Effector memory CD8-positive, alpha-beta T cell (primary cell): ENCODE data around the gene SLC22A12.

Experiments
- ATAC-seq: fragments of 150-1000 bp; cut with Tn5 transposase; replicated peaks from 2 replicates; pipeline ENCODE4 v1.10.0; 2021; ENCODE audit warnings: mild to moderate bottlenecking, moderate library complexity
- DNase-seq, 3 experiments: peaks; one replicate each; pipeline ENCODE4 v3.0.0; 2021
- H3K27ac Mint-ChIP-seq, 2 donors: one replicate each; pipeline ENCODE4 v1.8.0; 2022; ENCODE audit warnings: mild to moderate bottlenecking in 2 of 2, mixed read lengths in 2 of 2, moderate library complexity in 2 of 2
- H3K27me3 Mint-ChIP-seq, 2 donors: one replicate each; pipeline ENCODE4 v1.8.0; 2022; ENCODE audit warnings: mixed read lengths in 2 of 2
- H3K36me3 Mint-ChIP-seq: one replicate; pipeline ENCODE4 v1.8.0; 2022; ENCODE audit warnings: mild to moderate bottlenecking, moderate library complexity, mixed read lengths; ENCODE audit not compliant: insufficient read depth
- H3K4me1 Mint-ChIP-seq, 2 donors: one replicate each; pipeline ENCODE4 v1.8.0; 2022; ENCODE audit warnings: low read depth in 2 of 2, mixed read lengths in 2 of 2
- H3K4me3 Mint-ChIP-seq, 2 donors: one replicate each; pipeline ENCODE4 v1.8.0; 2022; ENCODE audit warnings: mild to moderate bottlenecking in 2 of 2, mixed read lengths in 2 of 2, moderate library complexity in 2 of 2
- H3K9me3 Mint-ChIP-seq, 2 donors: one replicate each; pipeline ENCODE4 v1.8.0; 2022; ENCODE audit warnings: mixed read lengths in 2 of 2

Gene SLC22A12

DNA sequence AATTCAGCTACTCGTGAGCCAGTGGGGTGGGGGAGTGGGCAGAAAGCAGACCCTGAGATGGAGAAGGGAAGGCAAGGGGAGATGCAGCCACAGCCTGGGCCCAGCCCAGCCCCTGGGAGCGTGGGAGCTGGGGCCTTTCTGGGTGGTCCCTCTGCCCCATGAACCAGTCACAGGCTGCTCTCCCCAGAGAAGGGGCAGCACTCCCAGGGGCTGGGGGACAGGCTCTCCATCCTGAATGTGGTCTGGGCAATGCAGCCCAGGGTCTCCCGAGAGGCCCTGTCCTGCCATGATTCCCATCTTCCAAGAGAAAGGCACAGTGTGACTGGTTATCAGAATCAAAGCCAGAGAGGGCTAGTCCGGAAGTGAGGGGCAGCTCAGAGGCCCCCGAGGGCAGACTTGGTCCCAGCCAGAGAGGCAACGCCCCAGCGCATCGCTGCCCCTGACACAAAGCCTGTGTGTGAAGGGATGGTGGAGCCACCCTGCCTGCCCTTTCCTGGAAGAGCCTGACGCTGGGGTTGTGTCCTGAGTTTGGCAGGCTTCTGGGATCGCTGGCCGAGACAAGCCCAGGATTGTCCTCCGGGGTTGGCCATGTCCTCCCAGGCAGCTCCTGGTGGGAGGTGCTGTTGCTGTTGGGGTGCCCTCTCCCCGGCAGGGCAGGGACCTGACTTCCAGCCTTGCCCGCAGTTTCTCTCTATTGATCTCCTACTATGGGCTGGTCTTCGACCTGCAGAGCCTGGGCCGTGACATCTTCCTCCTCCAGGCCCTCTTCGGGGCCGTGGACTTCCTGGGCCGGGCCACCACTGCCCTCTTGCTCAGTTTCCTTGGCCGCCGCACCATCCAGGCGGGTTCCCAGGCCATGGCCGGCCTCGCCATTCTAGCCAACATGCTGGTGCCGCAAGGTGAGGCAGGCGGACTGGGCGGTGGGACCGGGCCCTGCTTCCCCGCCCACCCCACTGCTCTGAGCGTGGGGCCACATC is 23.8 kb upstream of the SLC22A12 start:
- no peak for DNase-seq
- ATAC-seq: no peak
- peaks cover 0 to 3% of the 10 kb centered on the region in 2 donors for H3K4me1 Mint-ChIP-seq
- H3K36me3 Mint-ChIP-seq: no peaks in the 10 kb centered on the region
- H3K4me3 Mint-ChIP-seq: no peak overlapping the region
- H3K27ac Mint-ChIP-seq: no peak overlapping the region
- H3K27me3 Mint-ChIP-seq: peaks cover 6 to 12% of the 10 kb centered on the region in 2 donors
- no peaks in the 10 kb centered on the region for H3K9me3 Mint-ChIP-seq

DNA sequence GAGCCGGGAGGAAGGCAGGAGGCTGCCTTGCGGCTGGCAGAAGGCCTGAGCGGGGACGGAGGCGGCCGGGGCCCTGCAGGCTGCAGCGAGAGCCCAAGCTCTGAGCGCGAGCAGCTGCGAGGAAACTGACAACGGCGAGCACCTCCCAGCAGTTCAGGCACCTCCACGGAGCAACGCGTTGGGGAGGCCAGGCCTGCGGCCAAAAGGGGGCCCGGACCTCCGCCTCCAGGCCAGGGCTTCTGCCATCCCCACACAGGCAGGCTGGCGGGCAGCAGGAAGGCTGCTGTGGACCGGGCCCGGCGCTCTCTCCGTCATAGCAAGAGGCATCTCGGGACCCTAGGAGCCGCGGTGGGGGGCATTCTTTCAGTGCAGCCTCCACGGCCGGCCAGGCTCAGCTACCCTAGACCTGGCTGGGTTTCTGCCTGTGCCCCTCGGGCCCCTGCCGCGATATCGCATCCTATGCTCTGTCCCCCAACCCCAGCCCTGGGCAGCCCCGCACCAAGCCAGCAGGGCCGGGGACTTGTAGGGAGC is 22.9 kb upstream of the SLC22A12 start:
- no peak for DNase-seq
- H3K4me1 Mint-ChIP-seq: peaks cover 0 to 3% of the 10 kb centered on the region in 2 donors
- H3K27me3 Mint-ChIP-seq: peaks cover 14 to 21% of the 10 kb centered on the region in 2 donors
- no peak overlapping the region for H3K27ac Mint-ChIP-seq
- ATAC-seq: no peak
- H3K9me3 Mint-ChIP-seq: no peaks in the 10 kb centered on the region
- H3K36me3 Mint-ChIP-seq: no peaks in the 10 kb centered on the region
- no peak overlapping the region for H3K4me3 Mint-ChIP-seq

DNA sequence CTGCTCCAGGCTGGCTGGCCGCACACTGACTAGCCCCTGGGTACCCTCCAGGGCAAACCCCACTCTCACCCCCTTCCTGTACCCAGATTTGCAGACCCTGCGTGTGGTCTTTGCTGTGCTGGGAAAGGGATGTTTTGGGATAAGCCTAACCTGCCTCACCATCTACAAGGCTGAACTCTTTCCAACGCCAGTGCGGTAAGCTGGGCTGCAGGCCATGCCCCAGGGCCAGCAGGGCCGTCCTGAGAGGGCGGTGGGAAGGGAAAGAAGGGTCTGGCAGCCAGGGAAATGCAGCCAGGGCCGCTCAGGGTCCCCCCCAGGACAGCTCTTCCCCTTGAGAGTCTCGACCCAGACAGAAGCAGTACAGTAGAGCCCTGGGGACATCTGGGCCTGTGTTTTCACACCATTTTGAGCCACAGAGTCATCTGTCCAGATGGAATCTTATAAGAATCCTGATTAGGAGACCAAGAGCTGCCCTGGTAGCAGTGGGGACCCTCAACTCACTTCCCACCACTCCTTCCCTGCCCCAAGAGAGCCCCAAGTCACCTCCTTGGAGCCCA is 22.4 kb upstream of the SLC22A12 start:
- H3K4me3 Mint-ChIP-seq: no peak overlapping the region
- no peaks in the 10 kb centered on the region for H3K9me3 Mint-ChIP-seq
- peaks cover 14 to 22% of the 10 kb centered on the region in 2 donors for H3K27me3 Mint-ChIP-seq
- H3K36me3 Mint-ChIP-seq: no peaks in the 10 kb centered on the region
- ATAC-seq (no peak), DNase-seq (no peak)
- no peak overlapping the region for H3K27ac Mint-ChIP-seq
- peaks cover 0 to 3% of the 10 kb centered on the region in 2 donors for H3K4me1 Mint-ChIP-seq

DNA sequence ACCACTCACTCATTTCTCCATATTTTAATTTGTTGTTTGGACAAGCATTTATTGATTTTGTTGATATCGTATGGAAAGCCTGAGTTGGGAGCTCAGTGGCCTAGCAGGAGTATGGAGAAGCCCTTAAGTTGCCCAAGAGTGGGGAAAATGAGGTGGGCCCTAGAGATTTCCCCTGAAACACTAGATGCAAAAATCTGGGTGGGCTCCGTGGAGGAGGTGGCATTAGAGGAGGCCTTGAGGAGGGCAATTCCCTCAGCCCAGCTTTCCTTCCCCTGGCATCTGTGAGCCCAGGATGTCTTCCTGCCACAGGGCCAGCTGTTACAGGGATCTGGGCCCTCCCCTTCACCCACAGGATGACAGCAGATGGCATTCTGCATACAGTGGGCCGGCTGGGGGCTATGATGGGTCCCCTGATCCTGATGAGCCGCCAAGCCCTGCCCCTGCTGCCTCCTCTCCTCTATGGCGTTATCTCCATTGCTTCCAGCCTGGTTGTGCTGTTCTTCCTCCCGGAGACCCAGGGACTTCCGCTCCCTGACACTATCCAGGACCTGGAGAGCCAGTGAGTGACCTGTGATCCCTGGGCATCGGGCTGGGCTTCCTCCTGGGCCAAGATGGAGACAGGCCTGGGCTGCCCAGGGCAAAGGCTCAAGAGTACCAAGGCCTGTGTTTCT is 21.6 kb upstream of the SLC22A12 start:
- no peaks in the 10 kb centered on the region for H3K9me3 Mint-ChIP-seq
- DNase-seq: no peak
- peaks cover 14 to 22% of the 10 kb centered on the region in 2 donors for H3K27me3 Mint-ChIP-seq
- H3K4me3 Mint-ChIP-seq: no peak overlapping the region
- H3K4me1 Mint-ChIP-seq: peaks cover 0 to 3% of the 10 kb centered on the region in 2 donors
- no peak overlapping the region for H3K27ac Mint-ChIP-seq
- ATAC-seq: no peak
- H3K36me3 Mint-ChIP-seq: no peaks in the 10 kb centered on the region

DNA sequence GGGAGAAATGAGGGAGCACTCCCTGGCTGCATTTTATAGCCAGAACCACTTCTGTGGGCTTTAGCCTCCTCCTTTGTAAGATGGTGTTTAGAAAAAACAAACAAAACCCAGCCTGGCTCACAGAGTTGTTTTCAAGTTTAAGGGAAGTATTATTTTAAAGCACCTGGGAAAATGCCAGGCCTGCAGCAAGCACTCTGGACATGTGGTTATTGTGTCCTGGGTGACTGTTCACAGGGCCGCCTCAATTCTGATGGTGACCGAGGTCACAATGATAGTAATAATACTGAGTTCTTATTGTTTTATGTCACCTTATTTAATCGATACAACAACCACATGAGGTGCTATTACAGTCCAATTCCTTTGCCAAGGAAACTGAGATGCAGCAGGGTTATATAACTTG is 20.7 kb upstream of the SLC22A12 start:
- Mint-ChIP-seq H3K9me3 (no peaks in the 10 kb centered on the region), H3K27me3 (peaks cover 14 to 23% of the 10 kb centered on the region in 2 donors), H3K4me3 (no peak overlapping the region), H3K36me3 (no peaks in the 10 kb centered on the region), H3K27ac (no peak overlapping the region), H3K4me1 (peaks cover 0 to 3% of the 10 kb centered on the region in 2 donors)
- ATAC-seq: no peak
- no peak for DNase-seq

DNA sequence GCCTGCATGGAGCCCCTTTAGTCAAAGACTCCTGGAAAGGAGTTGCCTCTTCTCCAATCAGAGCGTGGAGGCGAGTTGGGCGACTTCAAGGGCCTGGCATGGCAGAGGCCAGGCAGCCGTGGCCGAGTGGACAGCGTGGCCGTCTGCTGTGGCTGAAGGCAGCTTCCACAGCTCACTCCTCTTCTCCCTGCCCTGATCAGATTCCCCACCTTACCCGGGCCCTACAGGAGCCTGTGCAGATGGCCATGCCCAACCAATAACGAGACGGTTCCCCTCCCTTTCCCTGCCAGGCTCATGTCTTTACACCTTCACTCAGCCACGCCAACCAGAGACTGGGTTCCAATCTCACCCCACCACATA is 20.0 kb upstream of the SLC22A12 start:
- Mint-ChIP-seq H3K27ac (no peak overlapping the region), H3K4me3 (no peak overlapping the region), H3K27me3 (peaks cover 14 to 30% of the 10 kb centered on the region in 2 donors)

DNA sequence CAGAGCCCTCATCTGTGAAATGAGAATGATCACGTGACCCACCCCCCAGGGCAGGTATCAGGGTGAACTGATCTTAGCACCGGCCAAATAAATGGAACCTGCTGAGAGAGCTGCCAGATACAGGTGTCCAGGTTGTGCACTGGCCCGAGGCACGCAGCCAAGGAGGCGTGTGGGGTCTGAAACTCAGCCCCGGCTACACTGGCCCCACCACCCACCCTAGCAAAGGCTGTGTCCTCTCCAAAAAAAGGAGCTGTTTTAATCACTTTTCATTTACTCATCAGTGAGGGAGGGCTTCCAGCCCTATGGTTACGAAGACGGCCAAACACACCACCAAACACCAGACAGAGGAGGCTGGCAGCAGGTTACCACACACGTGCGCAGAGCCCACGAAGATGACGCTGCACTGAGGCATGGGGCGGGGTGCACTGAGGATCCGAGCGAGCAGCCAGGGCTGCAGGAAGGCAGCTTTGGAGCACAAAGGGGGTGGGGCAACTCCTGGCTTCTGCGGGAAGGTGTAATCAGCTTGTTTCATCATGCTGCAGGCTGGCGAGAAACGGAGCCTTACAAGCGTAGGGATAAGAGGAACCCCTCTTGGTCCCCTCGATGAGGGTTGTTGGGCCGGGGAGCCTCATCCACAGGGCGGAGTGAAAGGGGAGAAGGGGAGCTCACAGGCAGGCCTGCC is 19.5 kb upstream of the SLC22A12 start:
- Mint-ChIP-seq H3K27ac (no peak overlapping the region), H3K36me3 (no peaks in the 10 kb centered on the region), H3K9me3 (no peaks in the 10 kb centered on the region), H3K4me1 (peaks cover 0 to 2% of the 10 kb centered on the region in 2 donors), H3K4me3 (no peak overlapping the region), H3K27me3 (peaks cover 14 to 35% of the 10 kb centered on the region in 2 donors)
- no peak for DNase-seq
- ATAC-seq: no peak

More for the DNA sequence above, 20.0 kb upstream of the SLC22A12 start:
- no peaks in the 10 kb centered on the region for H3K36me3 Mint-ChIP-seq
- peaks cover 0 to 3% of the 10 kb centered on the region in 2 donors for H3K4me1 Mint-ChIP-seq
- no peak for DNase-seq
- no peak for ATAC-seq
- H3K9me3 Mint-ChIP-seq: no peaks in the 10 kb centered on the region

DNA sequence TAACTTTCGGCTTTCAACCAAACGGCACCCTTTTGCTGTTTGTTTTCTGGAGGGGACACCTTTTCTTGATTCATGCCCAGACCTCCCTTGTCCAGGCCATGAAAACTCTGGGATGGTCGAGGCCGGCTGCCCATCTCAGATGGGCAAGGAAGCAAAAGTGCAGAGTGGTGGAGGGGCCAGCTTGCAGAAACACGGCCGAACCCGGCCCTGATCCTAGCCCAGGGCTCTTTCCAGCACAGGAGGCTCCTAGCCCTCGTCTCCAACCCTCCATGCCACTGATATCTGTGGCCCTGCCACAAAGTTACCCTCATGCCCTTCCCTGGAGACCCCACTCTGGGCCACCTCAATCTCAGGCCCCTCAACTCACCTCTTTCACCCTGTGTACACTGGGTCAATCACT is 18.9 kb upstream of the SLC22A12 start:
- Mint-ChIP-seq H3K9me3 (no peaks in the 10 kb centered on the region), H3K27ac (no peak overlapping the region), H3K27me3 (peaks cover 19 to 41% of the 10 kb centered on the region in 2 donors), H3K4me1 (no peaks in the 10 kb centered on the region), H3K36me3 (no peaks in the 10 kb centered on the region), H3K4me3 (no peak overlapping the region)
- ATAC-seq (no peak), DNase-seq (no peak)

DNA sequence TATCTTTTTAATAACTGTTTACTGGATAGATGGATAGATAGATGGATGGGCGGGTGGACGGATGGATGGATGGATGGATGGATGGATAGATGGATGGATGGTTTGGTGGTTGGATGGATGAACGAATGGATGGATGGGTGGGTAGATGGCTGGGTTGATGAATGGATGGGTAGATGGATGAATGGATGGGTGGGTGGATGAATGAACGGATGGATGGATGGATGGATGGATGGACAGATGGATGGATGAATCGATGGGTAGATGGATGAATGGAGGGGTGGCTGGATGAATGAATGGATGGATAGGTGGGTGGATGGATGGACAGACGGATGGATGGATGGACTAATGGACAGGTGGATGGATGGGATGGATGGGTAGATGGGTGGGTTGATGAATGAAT is 13.8 kb upstream of the SLC22A12 start:
- Mint-ChIP-seq H3K27ac (no peak overlapping the region), H3K4me3 (no peak overlapping the region), H3K27me3 (peaks cover 36 to 42% of the 10 kb centered on the region in 2 donors)

DNA sequence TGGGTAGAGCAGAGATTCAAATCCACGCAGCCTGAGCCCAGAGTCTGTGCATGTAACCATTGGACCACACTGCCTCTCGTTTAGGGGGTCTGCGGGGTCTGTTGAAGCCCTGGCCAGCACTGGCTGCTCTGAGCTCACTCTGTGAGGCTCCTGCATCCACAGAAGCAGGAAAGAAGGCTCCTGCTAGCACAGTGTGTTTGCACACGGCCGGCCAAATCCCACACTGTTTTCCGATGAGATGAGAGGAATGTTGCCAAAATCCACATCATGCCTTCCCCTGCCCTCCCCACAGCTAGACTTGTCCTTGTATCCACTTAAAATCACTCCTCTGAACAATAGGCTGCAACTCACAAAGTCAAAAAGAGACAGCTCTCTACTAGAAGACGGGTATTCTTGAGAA is 10.6 kb upstream of the SLC22A12 start:
- Mint-ChIP-seq H3K4me3 (no peak overlapping the region), H3K9me3 (no peaks in the 10 kb centered on the region), H3K36me3 (no peaks in the 10 kb centered on the region), H3K27me3 (peaks cover 37 to 41% of the 10 kb centered on the region in 2 donors), H3K4me1 (no peaks in the 10 kb centered on the region), H3K27ac (no peak overlapping the region)
- ATAC-seq: no peak
- DNase-seq: no peak

More for the DNA sequence above, 13.8 kb upstream of the SLC22A12 start:
- no peak for DNase-seq
- Mint-ChIP-seq H3K9me3 (no peaks in the 10 kb centered on the region), H3K36me3 (no peaks in the 10 kb centered on the region), H3K4me1 (no peaks in the 10 kb centered on the region)
- ATAC-seq: no peak

DNA sequence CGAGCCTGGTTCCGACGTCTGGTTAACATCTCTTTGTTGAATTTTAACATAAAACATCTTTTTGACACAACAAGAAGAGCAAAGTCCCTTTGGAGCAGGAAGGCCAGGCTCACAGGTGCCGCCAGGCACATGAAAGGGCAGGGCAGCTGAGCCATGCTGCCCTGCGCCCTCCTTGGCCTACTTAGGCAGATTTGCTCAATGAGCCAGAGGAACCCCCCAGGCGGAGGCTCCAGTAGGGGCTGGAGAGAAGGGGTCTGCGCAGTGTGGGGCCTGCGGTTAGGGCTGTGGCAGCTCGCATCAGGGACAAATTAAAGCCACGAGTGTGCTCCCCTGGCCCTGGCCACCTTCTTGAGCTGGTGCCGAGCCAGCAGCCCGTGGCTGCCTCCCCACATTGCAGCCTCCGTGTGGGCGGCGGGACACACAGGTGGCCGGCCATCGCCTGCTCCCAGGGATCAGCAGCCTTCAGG is 9.9 kb upstream of the SLC22A12 start:
- Mint-ChIP-seq H3K9me3 (no peaks in the 10 kb centered on the region), H3K27me3 (peaks cover 37 to 40% of the 10 kb centered on the region in 2 donors), H3K36me3 (no peaks in the 10 kb centered on the region), H3K27ac (no peak overlapping the region), H3K4me3 (no peak overlapping the region), H3K4me1 (no peaks in the 10 kb centered on the region)
- no peak for DNase-seq
- no peak for ATAC-seq

DNA sequence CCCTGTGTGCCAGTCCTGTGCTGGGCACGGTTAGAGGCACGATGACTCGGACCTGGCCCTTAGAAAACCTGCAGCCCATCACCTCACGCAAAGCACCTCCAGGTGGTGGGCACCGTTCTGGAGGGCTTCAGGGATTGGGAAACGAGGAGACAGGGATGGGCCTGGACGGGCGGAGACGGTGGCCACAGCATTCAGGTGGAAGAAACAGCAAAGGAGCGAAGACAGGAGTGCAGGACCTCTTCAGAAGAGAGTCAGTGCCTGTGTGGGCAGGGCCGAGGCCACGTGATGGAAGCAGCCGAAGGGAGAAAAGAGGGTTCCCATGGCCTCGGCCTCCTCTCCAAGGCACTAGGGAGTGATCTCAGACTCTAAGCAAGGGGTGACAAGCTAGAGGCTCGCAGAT is 8.1 kb upstream of the SLC22A12 start:
- Mint-ChIP-seq H3K27me3 (peaks cover 36 to 37% of the 10 kb centered on the region in 2 donors), H3K9me3 (peaks cover 0 to 3% of the 10 kb centered on the region in 2 donors), H3K4me1 (no peaks in the 10 kb centered on the region), H3K36me3 (no peaks in the 10 kb centered on the region), H3K27ac (no peak overlapping the region), H3K4me3 (no peak overlapping the region)
- ATAC-seq: no peak
- DNase-seq: no peak
